T-helper 22 cell (primary cell): Measurements from ENCODE around the gene DGKQ.
A peak's percentile ranks its signal among the peaks of the same experiment; 100 is the strongest.
"Not testable (repeated sequence)": the region's sequence is repeated elsewhere in the genome, so short reads cannot be mapped to it uniquely, and the experiment has no call there.

Source experiments
- DNase-seq: peaks from one replicate; pipeline ENCODE4 v3.0.0-alpha.2; 2020; ENCODE audit warnings: low read depth

The DGKQ gene

DNA sequence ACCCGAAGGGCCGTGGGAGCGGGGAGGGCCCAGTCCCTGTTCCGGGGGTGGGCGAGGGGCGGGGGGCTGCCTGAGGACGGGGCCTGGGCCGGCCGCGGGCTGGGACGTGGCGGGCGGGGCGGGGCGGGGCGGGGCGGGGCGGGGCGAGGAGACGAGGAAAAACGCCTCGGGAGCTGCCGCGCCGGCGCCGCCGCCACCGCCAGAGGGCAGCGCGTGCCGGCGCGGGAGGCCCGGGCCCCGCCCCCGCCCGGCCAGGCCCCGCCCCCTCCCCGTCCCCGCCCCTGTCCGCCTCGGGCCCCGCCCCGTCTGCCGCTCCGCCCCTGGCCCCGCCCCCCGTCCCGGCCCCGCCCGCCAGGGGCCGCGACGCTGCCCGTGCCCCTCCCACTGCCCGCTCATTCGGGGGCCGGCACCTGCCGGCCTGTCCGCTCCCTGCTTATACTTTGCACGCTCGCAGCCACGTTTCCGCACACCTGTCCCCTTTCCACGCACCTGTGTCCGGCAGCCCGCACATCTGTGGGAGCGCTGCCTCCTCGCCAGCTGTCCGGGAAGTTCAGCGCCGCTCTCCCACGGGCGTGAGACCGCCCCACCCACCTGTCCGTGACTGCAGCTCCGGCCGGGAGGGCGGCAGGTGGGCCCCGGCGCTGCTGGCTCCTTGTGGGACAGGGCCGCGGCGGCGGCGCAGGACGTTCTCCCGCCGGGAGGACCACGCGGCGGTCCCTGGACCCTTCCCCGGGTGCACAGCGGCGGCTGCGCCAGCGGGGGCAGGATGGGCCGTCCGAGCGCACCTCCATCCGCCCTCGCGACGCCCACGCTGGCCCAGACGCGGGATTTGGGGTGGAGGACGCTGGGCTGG is 36.4 kb upstream of the DGKQ start:
- DNase-seq = peak; percentile 62

DNA sequence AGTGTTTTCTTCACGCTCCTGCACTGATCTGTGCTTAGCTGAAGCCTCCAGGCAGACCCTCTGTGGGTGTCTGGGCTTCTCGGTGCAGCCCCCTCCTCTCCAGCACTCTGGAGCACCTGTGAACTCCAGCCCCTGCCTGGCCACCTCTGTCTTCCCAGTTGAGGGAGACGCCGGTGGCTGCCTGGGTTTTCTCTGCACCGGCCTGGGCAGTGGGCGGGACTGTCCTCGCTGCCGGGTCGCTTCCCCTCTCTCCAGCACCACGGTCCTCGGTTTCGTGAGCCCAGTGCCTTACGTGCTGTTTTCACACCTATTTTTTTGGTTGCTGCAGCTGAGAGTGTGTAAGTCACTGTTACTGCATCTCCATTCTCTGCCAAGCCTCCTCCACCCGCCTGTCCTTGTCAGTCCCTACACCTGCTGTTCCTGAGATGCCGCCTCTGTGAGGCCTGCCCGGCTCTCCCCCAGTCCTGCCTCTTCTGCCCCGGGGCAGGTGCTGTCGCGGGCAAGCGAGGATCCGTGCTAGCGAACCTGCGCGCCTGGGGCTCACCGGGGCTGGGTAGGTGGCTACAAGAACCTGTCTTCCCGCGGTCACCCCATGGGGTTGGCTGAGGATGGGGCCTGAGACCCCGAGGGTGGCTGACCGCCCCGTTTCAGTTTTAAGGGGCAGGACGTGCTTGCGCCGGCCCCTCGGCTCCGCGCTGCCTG is 35.6 kb upstream of the DGKQ start:
- no peak for DNase-seq

DNA sequence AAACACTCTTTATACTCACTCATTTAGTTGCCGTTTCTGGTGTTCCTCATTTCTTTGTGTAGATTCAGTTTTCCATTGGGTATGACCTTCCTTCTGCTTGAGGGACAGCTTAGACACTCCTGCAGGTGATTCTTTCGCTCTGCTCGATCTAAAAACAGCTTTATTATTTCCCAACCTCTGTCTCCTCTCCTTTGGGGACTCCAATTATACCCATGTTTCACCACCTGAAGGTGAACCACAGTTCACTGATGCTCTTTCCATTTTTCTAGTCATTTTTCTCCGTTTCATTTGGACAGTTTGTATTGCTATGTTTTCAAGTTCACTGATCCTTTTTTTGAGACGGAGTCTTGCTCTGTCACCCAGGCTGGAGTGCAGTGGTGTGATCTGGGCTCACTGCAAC is 33.5 kb upstream of the DGKQ start:
- no peak for DNase-seq

GRCh38 chr4:1004557-1005485 is 31.5 kb upstream of the DGKQ start:
- no peak for DNase-seq

- DNase-seq = no peak
Measured at GRCh38 chr4:1004071-1004418, 30.7 kb upstream of the DGKQ start.

DNA sequence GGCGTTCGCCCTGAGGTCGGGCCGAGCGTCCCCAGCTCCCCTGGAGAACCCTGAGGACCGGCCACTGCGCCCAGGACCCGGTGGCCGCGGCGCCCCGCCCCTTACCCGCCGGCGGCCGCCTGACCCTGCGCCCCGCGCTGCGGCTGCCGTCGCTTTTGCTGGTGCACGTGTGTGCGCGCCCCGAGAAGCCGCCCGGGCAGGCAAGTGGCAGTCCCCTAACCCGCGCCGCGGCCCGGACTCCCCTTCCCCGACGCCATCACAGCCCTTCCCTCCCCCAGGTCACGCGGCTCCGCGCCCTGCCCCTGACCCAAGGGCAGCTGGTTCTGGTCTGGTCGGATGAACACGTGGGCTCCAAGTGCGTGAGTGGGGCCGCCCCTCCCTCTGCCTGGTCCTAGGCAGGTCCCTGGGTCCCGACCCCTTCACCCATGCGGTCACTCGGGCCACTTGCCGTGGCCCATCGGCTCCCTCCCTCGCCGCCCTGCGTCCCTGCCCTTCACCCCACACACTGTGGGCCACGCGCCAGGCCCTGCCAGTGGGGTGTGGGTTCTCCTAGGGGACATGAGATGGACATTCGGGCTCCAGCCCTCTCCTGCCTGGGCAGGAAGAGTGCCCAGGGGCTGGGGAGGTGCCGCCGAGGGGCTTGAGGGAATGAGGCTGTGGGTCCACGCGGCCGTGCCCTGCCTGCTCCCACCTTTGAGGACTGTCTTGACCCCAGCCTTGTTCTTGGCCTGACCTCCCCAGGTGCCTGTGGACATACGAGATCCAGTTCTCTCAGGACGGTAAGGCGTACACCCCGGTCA is 30.1 kb upstream of the DGKQ start:
- no peak for DNase-seq

DNA sequence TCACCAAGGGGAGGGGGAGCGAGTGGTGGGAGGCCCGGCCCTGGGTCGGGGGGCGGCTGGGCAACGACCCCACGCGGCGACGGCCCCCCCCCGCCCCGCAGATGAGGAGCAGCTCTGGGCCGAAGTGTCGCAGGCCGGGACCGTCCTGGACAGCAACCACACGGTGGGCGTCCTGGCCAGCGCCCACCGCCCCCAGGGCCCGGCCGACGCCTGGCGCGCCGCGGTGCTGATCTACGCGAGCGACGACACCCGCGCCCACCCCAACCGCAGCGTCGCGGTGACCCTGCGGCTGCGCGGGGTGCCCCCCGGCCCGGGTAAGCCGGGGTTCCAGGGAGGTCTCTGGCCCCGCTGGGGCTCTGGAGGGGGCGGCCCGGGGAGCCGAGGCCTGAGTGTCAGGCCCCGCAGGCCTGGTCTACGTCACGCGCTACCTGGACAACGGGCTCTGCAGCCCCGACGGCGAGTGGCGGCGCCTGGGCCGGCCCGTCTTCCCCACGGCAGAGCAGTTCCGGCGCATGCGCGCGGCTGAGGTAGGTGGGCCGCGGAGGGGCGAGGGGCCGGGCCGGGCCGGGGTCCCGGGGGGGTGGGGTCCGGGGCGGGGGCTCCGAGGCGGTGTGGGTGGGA is 29.4 kb upstream of the DGKQ start:
- no peak for DNase-seq

GRCh38 chr4:1002131-1002630 is 28.8 kb upstream of the DGKQ start:
- DNase-seq = no peak

DNA sequence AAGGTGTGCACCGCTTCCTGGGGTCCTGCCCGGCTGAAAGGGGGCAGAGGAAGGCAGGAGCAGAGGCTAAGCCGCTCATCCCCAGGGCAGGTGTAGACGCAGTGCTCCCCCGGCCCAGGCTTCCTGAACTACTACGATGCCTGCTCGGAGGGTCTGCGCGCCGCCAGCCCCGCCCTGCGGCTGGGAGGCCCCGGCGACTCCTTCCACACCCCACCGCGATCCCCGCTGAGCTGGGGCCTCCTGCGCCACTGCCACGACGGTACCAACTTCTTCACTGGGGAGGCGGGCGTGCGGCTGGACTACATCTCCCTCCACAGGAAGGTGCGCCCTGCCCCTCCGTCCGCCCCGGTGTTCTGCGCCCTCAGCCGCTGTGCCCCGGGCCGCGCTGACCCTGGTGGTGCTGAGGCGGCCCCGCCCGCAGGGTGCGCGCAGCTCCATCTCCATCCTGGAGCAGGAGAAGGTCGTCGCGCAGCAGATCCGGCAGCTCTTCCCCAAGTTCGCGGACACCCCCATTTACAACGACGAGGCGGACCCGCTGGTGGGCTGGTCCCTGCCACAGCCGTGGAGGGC is 28.3 kb upstream of the DGKQ start:
- DNase-seq = no peak

- no peak for DNase-seq
Measured at GRCh38 chr4:1000686-1001260, 27.4 kb upstream of the DGKQ start.

DNA sequence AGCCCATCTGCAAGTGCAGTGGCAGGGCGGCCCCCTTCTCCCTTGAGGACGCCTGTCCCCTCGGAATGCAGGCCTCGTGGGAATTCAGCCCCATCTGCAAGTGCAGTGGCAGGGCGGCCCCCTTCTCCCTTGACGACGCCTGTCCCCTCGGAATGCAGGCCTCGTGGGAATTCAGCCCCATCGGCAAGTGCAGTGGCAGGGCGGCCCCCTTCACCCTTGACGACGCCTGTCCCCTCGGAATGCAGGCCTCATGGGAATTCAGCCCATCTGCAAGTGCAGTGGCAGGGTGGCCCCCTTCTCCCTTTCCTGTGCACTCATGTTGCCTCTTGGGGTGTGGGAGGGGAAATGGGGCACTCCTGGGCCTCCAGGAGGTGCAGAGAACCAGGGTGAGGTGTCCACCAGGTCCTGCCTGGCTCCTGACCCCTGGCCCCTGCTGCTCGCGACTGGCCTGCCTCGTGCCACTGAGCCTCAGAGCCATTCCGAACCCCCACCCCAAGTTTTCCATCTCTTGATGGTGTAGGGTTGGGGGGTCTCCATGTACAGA is 26.6 kb upstream of the DGKQ start:
- DNase-seq = no peak

- not testable (repeated sequence) for DNase-seq
Measured at GRCh38 chr4:999240-999863, 26.0 kb upstream of the DGKQ start.

DNA sequence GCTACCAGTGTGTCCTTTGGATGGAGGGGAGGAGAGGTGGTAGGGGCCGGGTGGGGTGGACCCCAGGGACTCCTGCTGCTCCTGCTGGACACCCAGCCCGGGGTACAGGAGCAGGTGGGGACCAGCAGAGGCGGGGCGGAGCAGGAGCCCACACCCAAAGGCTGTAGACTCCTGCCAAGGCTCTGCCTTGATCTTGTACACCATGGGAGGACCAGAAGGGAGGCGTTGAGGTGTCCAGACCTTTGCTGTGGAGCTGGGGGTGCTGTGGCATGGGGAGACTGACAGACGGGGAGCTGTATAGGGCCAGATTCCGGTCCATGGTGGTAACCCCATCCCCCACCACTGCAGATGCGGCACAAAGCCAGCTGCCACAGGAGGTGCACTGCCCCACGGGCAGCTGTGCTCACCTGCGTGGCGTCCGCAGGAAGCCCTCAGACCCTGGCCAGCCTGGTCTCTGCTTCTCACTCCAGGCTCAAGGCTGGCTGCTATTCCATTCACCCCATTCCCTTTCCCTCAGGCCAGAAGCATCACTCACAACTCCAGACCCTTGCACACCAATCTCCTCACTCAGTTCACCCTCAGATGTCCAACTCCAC is 24.8 kb upstream of the DGKQ start:
- no peak for DNase-seq

- DNase-seq = no peak
Measured at GRCh38 chr4:997375-998071, 24.2 kb upstream of the DGKQ start.

- DNase-seq = no peak
Measured at GRCh38 chr4:996997-997374, 23.6 kb upstream of the DGKQ start.

GRCh38 chr4:996030-996996 is 22.9 kb upstream of the DGKQ start:
- DNase-seq = no peak

DNA sequence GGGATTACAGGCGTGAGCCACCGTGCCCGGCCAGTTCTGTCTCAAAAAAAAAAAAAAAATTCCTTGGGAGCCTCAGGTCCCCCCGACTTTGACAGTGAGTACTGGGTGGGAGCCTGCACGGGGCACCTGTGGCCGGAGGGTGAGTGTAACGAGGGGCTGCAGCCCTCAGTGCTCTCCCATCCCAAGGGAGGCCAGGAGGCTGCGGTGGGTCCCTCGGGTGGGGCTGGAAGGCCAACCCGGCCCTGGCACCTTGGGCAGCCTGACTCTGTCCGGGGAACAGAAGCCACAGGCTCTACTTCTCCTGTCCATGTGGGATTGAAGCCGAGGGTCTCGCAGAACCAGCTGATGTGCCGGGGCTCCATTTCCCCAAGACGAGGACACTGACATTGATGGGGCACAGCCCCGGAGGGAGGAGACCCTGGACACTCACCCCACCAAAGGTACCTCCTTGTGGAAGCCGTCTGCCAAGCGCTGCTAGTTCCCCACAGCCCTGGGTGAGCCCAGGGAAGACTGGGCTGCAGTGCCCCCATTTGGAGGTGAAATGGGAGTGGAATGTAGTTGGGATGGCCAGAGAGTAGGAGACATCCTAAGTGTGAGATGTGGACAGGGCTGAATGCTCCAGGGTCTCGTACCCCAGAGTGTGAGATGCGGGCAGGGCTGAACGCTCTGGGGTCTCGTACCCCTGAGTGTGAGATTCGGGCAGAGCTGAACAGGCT is 22.1 kb upstream of the DGKQ start:
- DNase-seq = no peak
